GM12878 (cell line): ENCODE data around the gene ELL2. TPM values are rescaled to one million over a fixed set of nuclear protein-coding genes. Genes with fewer than 3 reads are reported as not detected.

Source experiments
- ATAC-seq: fragments of 200-7000 bp; cut with Tn5 transposase; 3 replicates; pipeline ENCODE4 v1.9.1; 2020; ENCODE audit warnings: mild to moderate bottlenecking, moderate library complexity
- BruUV-seq: library from RNA; stranded (reverse); fragments of 400-500 nt; replicated peaks from 2 replicates; lab custom pipeline; 2021; lab: Mats Ljungman, UMichigan
- CTCF ChIA-PET: fragments of 300-600 bp; sonication (Branson Sonifier 250); formaldehyde crosslinking; extraction: SDS; loops from one replicate; lab custom pipeline; 2021; ENCODE audit warnings: inconsistent platforms; lab: Yijun Ruan, JAX
- POLR2A ChIA-PET: fragments of 350-600 bp; formaldehyde crosslinking; extraction: SDS; loops from one replicate; lab custom pipeline; 2021; ENCODE audit warnings: inconsistent platforms; lab: Charles Lee
- RAD21 ChIA-PET: fragments of 300-600 bp; sonication (Branson Sonifier 250); formaldehyde crosslinking; loops from one replicate; lab custom pipeline; 2023; ENCODE audit warnings: antibody characterized with exemption; ENCODE audit not compliant: unreplicated experiment; lab: Charles Lee
- SMC1A ChIA-PET: fragments of 300-600 bp; sonication (Branson Sonifier 250); formaldehyde crosslinking; loops from one replicate; lab custom pipeline; 2023; ENCODE audit not compliant: unreplicated experiment, uncharacterized antibody; lab: Charles Lee
- DNase-seq: peaks from one replicate; pipeline ENCODE4 v3.0.0-alpha.2; 2011; ENCODE audit warnings: low read depth, low spot score
- FAIRE-seq: peaks from 3 replicates; lab custom pipeline; 2011; peaks lifted over from hg19 to GRCh38; lab: Jason Lieb, UNC
- H2AFZ ChIP-seq: 2 replicates; pipeline ENCODE4 v1.6.0; 2011; ENCODE audit warnings: low read depth, low read length, control low read depth; ENCODE audit not compliant: control insufficient read depth
- H3K27ac ChIP-seq: 2 replicates; pipeline ENCODE4 v1.5.1; 2011; ENCODE audit warnings: control low read depth; ENCODE audit not compliant: control insufficient read depth, insufficient read depth
- H3K27me3 ChIP-seq, 2 experiments: replicated peaks in 1 of 2; 2 replicates each; pipeline versions ENCODE4 v1.6.0 to v1.6.1; 2011; ENCODE audit warnings: low read length in 1 of 2; ENCODE audit not compliant: control insufficient read depth in 2 of 2, insufficient read depth in 2 of 2
- H3K36me3 ChIP-seq, 2 experiments: 2 replicates each; pipeline ENCODE4 v1.5.1; 2011; ENCODE audit warnings: low read length in 1 of 2; ENCODE audit not compliant: control insufficient read depth in 2 of 2, insufficient read depth in 2 of 2
- H3K4me1 ChIP-seq: 2 replicates; pipeline ENCODE4 v1.6.1; 2011; ENCODE audit warnings: mild to moderate bottlenecking, low read length, moderate library complexity, mixed read lengths; ENCODE audit not compliant: control insufficient read depth, insufficient read depth
- H3K4me2 ChIP-seq: 2 replicates; pipeline ENCODE4 v1.6.0; 2011; ENCODE audit warnings: control low read depth; ENCODE audit not compliant: control insufficient read depth, insufficient read depth
- H3K4me3 ChIP-seq: fragments of 200-600 bp; sonication (generic); 2 replicates; pipeline ENCODE4 v1.5.1; 2016
- H3K79me2 ChIP-seq: 2 replicates; pipeline ENCODE4 v1.6.0; 2011; ENCODE audit warnings: low read length; ENCODE audit not compliant: control insufficient read depth, insufficient read depth
- H3K9ac ChIP-seq: 2 replicates; pipeline ENCODE4 v1.8.0; 2011; ENCODE audit warnings: low read length, control low read depth, mixed read lengths; ENCODE audit not compliant: control insufficient read depth, insufficient read depth
- H3K9me3 ChIP-seq: replicated peaks from 3 replicates; pipeline ENCODE4 v1.5.1; 2011; ENCODE audit warnings: mild to moderate bottlenecking, low read length; ENCODE audit not compliant: control insufficient read depth, insufficient read depth
- H4K20me1 ChIP-seq: 2 replicates; pipeline ENCODE4 v1.6.0; 2011; ENCODE audit not compliant: control insufficient read depth, insufficient read depth
- CHD2 ChIP-seq: IDR thresholded peaks from 2 replicates; pipeline ENCODE4 v1.6.1; 2011; ENCODE audit warnings: low read depth, low read length, improper control_type of control experiment, borderline replicate concordance
- EZH2 ChIP-seq: IDR thresholded peaks from 2 replicates; pipeline ENCODE4 v1.6.1; 2012; ENCODE audit warnings: low read depth, mild to moderate bottlenecking, control low read depth, inconsistent platforms, low read length, borderline replicate concordance; ENCODE audit not compliant: control insufficient read depth
- KAT2A ChIP-seq: conservative IDR thresholded peaks from 2 replicates; pipeline ENCODE4 v1.6.1; 2011; ENCODE audit warnings: low read depth, low read length; ENCODE audit not compliant: control insufficient read depth
- RCOR1 ChIP-seq: conservative IDR thresholded peaks from 2 replicates; pipeline ENCODE4 v1.6.1; 2012; ENCODE audit warnings: low read depth, low read length, improper control_type of control experiment
- SMAD5 ChIP-seq: IDR thresholded peaks from 2 replicates; pipeline ENCODE4 v1.6.1; 2016; ENCODE audit warnings: antibody characterized with exemption, low read depth
- YBX1 ChIP-seq: fragments of 450-650 bp; IDR thresholded peaks from 2 replicates; pipeline ENCODE4 v1.6.1; 2016; ENCODE audit warnings: antibody characterized with exemption
- YY1 ChIP-seq: IDR thresholded peaks from 2 replicates; pipeline ENCODE4 v1.6.1; 2011; ENCODE audit warnings: low read depth, mild to moderate bottlenecking, low read length
- ZNF622 ChIP-seq: fragments of 450-650 bp; IDR thresholded peaks from 2 replicates; pipeline ENCODE4 v1.6.1; 2017; ENCODE audit warnings: mild to moderate bottlenecking, inconsistent platforms
- WGBS: methylation state at CpG from one replicate; pipeline ENCODE4 v1.1.6; 2016; ENCODE audit warnings: low lambda C conversion rate; ENCODE audit not compliant: insufficient replicate concordance, insufficient coverage; ENCODE audit errors: missing lambda C conversion rate; 5-methylcytosine and 5-hydroxymethylcytosine counted together
- in situ Hi-C: fragments of 300-500 bp; cut with MboI; formaldehyde crosslinking; loops from 9 replicates; pipeline ENCODE4 v1.14.3; 2018; ENCODE audit warnings: mixed read lengths
- intact Hi-C: fragments of 100-400 bp; cut with micrococcal nuclease; formaldehyde crosslinking; loops from one replicate; pipeline ENCODE4 v1.14.2; 2022; ENCODE audit not compliant: unreplicated experiment
- polyA plus RNA-seq, 11 experiments: library from polyadenylated mRNA; depleted of rRNA in 4 of 11; unstranded in 6 of 11; stranded (reverse) in 5 of 11; fragments of >200 nt; fragmentation: Nextera tagmentation in 4 of 11; fragmentation: Illumina TruSeq in 1 of 11; extraction: Ambion mirVana in 4 of 11; extraction: Trizol in 1 of 11; gene quantifications; 1 replicate in 1 of 11; 2 replicates in 10 of 11; pipeline versions ENCODE4 v1.2.1 to v1.2.3, GENCODE V29; 2011 to 2016; ENCODE audit warnings: inconsistent platforms in 2 of 11, missing spikeins in 2 of 11, low read depth in 1 of 11
- total RNA-seq, 4 experiments: library from RNA; depleted of rRNA in 3 of 4; stranded (reverse); fragments of >200 nt in 3 of 4; fragmentation: Illumina TruSeq in 1 of 4; extraction: Trizol in 1 of 4; gene quantifications; 2 replicates each; pipeline versions ENCODE4 v1.2.1 to v1.2.3, GENCODE V29; 2013 to 2021
- TF ChIP-seq, protein P1 (sequence below): IDR thresholded peaks from 2 replicates; pipeline ENCODE4 v1.6.1; 2012; ENCODE audit warnings: improper control_type of control experiment, low read depth, low read length; ENCODE audit not compliant: insufficient replicate concordance
- TF ChIP-seq, protein P2 (sequence below): fragments of 450-650 bp; IDR thresholded peaks from 2 replicates; pipeline ENCODE4 v1.6.1; 2018; ENCODE audit warnings: mild to moderate bottlenecking, low read depth, moderate library complexity; ENCODE audit not compliant: partially characterized antibody

The ELL2 gene
- total and polyA plus RNA-seq, 10 of the 15 experiments (the other 5 are each of a cell fraction or from before 2014, with no cell fraction given) = 24.2 to 91.4 (median 57.4) TPM

DNA sequence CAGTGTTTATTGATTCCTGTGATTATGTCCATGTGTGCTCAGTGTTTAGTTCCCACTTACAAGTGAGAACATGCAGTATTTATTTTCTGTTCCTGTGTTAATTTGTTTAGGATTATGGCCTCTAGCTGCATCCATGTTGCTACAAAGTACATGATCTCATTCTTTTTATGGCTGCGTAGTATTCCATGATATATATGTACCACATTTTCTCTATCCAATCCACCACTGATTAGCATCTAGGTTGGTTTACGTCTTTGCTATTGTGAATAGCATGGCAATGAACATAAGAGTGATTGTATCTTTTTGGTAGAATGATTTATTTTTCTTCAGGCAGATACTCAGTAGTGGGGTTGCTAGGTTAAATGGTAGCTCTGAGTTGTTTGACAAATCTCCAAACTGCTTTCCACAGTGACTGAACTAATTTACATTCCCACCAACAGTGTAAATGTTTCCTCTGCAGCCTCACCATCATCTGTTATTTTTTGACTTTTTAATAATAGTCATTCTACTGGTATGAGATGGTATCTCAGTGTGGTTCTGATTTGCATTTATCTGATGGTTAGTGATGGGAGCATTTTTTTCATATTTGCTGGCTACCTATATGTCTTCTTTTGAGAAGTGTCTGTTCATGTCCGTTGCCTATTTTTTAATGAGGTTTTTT is 47.5 kb upstream of the ELL2 start:
- no peak for DNase-seq
- no peaks in the 10 kb centered on the region; the same call in none of the 3 replicates for H3K9me3 ChIP-seq
- H3K4me3 ChIP-seq = no peak overlapping the region
- ChIA-PET CTCF (no interaction called here), RAD21 (no interaction called here), SMC1A (no interaction called here), POLR2A (no interaction called here)
- no peak for TF ChIP-seq EZH2
- TF ChIP-seq KAT2A = no peak
- no peak for TF ChIP-seq YBX1
- no peak for TF ChIP-seq YY1
- TF ChIP-seq SMAD5 = no peak
- TF ChIP-seq ZNF622 = no peak
- TF ChIP-seq, protein P1, sequence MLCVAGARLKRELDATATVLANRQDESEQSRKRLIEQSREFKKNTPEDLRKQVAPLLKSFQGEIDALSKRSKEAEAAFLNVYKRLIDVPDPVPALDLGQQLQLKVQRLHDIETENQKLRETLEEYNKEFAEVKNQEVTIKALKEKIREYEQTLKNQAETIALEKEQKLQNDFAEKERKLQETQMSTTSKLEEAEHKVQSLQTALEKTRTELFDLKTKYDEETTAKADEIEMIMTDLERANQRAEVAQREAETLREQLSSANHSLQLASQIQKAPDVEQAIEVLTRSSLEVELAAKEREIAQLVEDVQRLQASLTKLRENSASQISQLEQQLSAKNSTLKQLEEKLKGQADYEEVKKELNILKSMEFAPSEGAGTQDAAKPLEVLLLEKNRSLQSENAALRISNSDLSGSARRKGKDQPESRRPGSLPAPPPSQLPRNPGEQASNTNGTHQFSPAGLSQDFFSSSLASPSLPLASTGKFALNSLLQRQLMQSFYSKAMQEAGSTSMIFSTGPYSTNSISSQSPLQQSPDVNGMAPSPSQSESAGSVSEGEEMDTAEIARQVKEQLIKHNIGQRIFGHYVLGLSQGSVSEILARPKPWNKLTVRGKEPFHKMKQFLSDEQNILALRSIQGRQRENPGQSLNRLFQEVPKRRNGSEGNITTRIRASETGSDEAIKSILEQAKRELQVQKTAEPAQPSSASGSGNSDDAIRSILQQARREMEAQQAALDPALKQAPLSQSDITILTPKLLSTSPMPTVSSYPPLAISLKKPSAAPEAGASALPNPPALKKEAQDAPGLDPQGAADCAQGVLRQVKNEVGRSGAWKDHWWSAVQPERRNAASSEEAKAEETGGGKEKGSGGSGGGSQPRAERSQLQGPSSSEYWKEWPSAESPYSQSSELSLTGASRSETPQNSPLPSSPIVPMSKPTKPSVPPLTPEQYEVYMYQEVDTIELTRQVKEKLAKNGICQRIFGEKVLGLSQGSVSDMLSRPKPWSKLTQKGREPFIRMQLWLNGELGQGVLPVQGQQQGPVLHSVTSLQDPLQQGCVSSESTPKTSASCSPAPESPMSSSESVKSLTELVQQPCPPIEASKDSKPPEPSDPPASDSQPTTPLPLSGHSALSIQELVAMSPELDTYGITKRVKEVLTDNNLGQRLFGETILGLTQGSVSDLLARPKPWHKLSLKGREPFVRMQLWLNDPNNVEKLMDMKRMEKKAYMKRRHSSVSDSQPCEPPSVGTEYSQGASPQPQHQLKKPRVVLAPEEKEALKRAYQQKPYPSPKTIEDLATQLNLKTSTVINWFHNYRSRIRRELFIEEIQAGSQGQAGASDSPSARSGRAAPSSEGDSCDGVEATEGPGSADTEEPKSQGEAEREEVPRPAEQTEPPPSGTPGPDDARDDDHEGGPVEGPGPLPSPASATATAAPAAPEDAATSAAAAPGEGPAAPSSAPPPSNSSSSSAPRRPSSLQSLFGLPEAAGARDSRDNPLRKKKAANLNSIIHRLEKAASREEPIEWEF = no peak
- no peak for TF ChIP-seq CHD2
- no peak for TF ChIP-seq RCOR1
- TF ChIP-seq, protein P2, sequence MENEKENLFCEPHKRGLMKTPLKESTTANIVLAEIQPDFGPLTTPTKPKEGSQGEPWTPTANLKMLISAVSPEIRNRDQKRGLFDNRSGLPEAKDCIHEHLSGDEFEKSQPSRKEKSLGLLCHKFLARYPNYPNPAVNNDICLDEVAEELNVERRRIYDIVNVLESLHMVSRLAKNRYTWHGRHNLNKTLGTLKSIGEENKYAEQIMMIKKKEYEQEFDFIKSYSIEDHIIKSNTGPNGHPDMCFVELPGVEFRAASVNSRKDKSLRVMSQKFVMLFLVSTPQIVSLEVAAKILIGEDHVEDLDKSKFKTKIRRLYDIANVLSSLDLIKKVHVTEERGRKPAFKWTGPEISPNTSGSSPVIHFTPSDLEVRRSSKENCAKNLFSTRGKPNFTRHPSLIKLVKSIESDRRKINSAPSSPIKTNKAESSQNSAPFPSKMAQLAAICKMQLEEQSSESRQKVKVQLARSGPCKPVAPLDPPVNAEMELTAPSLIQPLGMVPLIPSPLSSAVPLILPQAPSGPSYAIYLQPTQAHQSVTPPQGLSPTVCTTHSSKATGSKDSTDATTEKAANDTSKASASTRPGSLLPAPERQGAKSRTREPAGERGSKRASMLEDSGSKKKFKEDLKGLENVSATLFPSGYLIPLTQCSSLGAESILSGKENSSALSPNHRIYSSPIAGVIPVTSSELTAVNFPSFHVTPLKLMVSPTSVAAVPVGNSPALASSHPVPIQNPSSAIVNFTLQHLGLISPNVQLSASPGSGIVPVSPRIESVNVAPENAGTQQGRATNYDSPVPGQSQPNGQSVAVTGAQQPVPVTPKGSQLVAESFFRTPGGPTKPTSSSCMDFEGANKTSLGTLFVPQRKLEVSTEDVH = no peak
- no peaks in the 10 kb centered on the region for H3K79me2 ChIP-seq
- FAIRE-seq = no peak
- no peaks in the 10 kb centered on the region for H4K20me1 ChIP-seq
- H3K4me1 ChIP-seq = no peaks in the 10 kb centered on the region
- intact Hi-C loops = no loop called here
- H3K27ac ChIP-seq = no peak overlapping the region
- 68% methylated on average over 3 of the region's 3 CpGs for WGBS
- no peaks in the 10 kb centered on the region for H3K27me3 ChIP-seq
- no peaks in the 10 kb centered on the region for H3K36me3 ChIP-seq
- no TSS peak for BruUV-seq
- H2AFZ ChIP-seq = no peak overlapping the region
- no peak overlapping the region for H3K4me2 ChIP-seq
- in situ Hi-C loops = no loop called here
- ATAC-seq = no peak
- H3K9ac ChIP-seq = no peak overlapping the region
